Measurements from ENCODE around the gene SHROOM2. TPM values are rescaled to one million over a fixed set of nuclear protein-coding genes. Genes with fewer than 3 reads are reported as not detected.

The SHROOM2 gene
- polyA plus RNA-seq, 1 donor: 7.0 TPM

DNA sequence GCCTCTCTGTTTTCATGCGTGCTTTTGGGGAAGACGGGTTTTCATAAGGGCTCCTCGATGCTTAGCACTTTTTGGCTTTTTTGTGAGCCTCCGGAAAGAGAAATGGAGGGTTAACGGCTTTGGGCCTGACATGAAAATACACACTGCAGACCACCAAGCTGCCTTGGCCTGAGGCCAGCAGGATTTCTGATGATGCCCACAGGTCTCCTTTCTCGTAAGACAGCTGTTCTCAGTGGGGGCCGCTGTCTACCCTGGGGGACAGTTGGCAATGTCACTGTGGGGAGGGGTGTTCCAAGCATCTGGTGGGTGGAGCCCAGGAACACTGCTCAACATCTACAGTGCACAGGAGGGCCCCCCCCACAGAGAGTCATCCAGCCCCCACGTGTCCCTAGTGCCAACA is 151.5 kb downstream of the SHROOM2 start:
- no CpG with 5 or more reads among the region's 8 CpGs for WGBS (ENCODE audit: insufficient coverage, low lambda C conversion rate)
- Histone ChIP-seq H3K36me3 (ENCODE audit: control insufficient read depth, insufficient read depth, low read length) (peaks cover 5% of the 10 kb centered on the region), H3K27ac (ENCODE audit: low read length) (no peak overlapping the region), H3K9me3 (ENCODE audit: control insufficient read depth, low read depth, low read length) (no peaks in the 10 kb centered on the region), H3K27me3 (ENCODE audit: control insufficient read depth, insufficient read depth, low read length) (no peaks in the 10 kb centered on the region), H3K4me3 (ENCODE audit: low read length) (no peak overlapping the region), H3K4me1 (ENCODE audit: control insufficient read depth, insufficient read depth, low read length) (no peaks in the 10 kb centered on the region)
- no peak for DNase-seq

DNA sequence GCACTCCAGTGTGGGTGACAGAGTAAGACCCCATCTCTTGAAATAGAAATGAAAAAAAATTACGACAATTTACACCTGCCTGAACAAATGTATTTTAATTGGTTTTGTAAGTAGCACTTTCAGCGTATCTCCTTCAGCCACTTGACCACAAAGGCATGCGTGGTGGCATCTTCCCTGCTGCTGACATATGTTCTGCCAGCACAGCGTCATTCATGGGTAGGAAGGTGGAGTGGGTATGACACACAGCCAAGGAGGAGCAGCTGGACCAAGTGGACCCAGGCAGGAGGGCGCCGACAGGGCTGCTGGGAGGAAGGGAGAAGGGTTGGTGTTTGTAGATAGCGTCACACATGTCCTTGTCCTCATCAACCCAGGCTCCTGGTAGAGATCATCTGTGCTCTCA is 152.3 kb downstream of the SHROOM2 start:
- Histone ChIP-seq H3K27me3 (ENCODE audit: control insufficient read depth, insufficient read depth, low read length) (no peaks in the 10 kb centered on the region), H3K9me3 (ENCODE audit: control insufficient read depth, low read depth, low read length) (no peaks in the 10 kb centered on the region), H3K36me3 (ENCODE audit: control insufficient read depth, insufficient read depth, low read length) (peaks cover 5% of the 10 kb centered on the region), H3K4me3 (ENCODE audit: low read length) (no peak overlapping the region), H3K27ac (ENCODE audit: low read length) (no peak overlapping the region), H3K4me1 (ENCODE audit: control insufficient read depth, insufficient read depth, low read length) (no peaks in the 10 kb centered on the region)
- DNase-seq: no peak
- no CpG with 5 or more reads among the region's 7 CpGs for WGBS (ENCODE audit: insufficient coverage, low lambda C conversion rate)

DNA sequence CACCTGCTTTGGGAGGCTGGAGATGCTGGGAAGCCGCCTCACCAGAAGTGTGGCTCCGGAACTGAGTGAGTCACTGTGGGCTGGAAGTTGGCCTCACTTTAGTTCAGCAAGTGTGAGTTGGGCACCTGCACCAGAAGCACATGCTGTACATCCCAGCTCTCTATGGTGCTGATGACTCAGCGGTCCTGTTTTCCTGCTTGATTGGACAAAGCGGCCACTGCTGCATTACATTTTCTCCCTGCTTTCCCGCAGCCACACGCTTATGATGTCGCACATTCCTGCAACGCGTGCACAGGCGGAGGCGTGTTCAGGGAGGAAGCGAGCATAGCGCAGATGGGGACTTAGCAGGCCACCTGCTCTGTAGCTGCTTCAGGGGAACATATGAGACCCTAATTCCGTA is 154.2 kb downstream of the SHROOM2 start:
- no peak for DNase-seq
- H3K27ac ChIP-seq (ENCODE audit: low read length): no peak overlapping the region
- no peaks in the 10 kb centered on the region for H3K27me3 ChIP-seq (ENCODE audit: control insufficient read depth, insufficient read depth, low read length)
- WGBS (ENCODE audit: insufficient coverage, low lambda C conversion rate): no CpG with 5 or more reads among the region's 14 CpGs
- H3K4me3 ChIP-seq (ENCODE audit: low read length): no peak overlapping the region
- no peaks in the 10 kb centered on the region for H3K4me1 ChIP-seq (ENCODE audit: control insufficient read depth, insufficient read depth, low read length)
- peaks cover 8% of the 10 kb centered on the region for H3K36me3 ChIP-seq (ENCODE audit: control insufficient read depth, insufficient read depth, low read length)
- H3K9me3 ChIP-seq (ENCODE audit: control insufficient read depth, low read depth, low read length): no peaks in the 10 kb centered on the region

DNA sequence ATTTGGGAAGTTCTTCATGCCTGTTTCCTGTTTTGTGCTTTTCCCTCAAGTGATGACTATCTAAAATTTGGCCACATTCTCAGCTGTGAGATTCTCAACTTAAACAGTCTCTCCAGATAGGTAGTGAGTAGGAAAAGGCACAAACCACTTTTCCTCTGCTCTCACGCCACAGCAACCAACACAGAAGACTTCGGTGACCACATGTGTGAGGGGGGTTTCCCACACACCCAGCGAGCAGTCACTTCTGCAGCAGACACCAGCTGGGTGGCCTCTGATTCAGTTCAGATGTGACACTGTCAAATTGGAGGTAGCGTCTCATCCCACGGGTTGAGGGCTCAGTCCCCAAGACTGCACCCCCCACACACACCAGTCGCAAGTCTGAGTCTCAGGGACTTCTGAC is 155.9 kb downstream of the SHROOM2 start:
- no peak for DNase-seq
- no peak overlapping the region for H3K4me3 ChIP-seq (ENCODE audit: low read length)
- H3K4me1 ChIP-seq (ENCODE audit: control insufficient read depth, insufficient read depth, low read length): no peaks in the 10 kb centered on the region
- no peaks in the 10 kb centered on the region for H3K27me3 ChIP-seq (ENCODE audit: control insufficient read depth, insufficient read depth, low read length)
- no CpG with 5 or more reads among the region's 6 CpGs for WGBS (ENCODE audit: insufficient coverage, low lambda C conversion rate)
- H3K27ac ChIP-seq (ENCODE audit: low read length): no peak overlapping the region
- H3K36me3 ChIP-seq (ENCODE audit: control insufficient read depth, insufficient read depth, low read length): peaks cover 8% of the 10 kb centered on the region
- H3K9me3 ChIP-seq (ENCODE audit: control insufficient read depth, low read depth, low read length): no peaks in the 10 kb centered on the region

DNA sequence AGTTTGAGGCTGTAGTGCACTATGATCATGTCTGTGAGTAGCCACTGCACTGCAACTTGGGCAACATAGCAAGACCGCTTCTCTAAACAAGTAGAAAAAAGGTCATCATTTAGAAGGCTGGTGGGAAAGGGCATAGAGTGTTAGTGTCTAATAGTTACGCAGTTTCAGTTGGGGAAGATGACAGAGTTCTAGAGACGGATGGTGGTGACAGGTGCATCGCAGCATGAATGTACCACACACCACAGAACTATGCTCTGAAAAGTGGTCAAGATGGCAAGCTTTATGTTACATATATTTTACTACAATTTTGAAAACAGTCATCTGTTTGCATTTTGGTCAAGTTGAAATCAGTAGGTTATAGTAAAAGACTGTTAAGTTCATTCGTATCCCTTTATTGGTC is 157.2 kb downstream of the SHROOM2 start:
- Histone ChIP-seq H3K9me3 (ENCODE audit: control insufficient read depth, low read depth, low read length) (no peaks in the 10 kb centered on the region), H3K36me3 (ENCODE audit: control insufficient read depth, insufficient read depth, low read length) (peaks cover 8% of the 10 kb centered on the region), H3K27me3 (ENCODE audit: control insufficient read depth, insufficient read depth, low read length) (no peaks in the 10 kb centered on the region), H3K4me3 (ENCODE audit: low read length) (no peak overlapping the region), H3K27ac (ENCODE audit: low read length) (no peak overlapping the region), H3K4me1 (ENCODE audit: control insufficient read depth, insufficient read depth, low read length) (no peaks in the 10 kb centered on the region)
- no CpG with 5 or more reads among the region's 5 CpGs for WGBS (ENCODE audit: insufficient coverage, low lambda C conversion rate)
- no peak for DNase-seq

DNA sequence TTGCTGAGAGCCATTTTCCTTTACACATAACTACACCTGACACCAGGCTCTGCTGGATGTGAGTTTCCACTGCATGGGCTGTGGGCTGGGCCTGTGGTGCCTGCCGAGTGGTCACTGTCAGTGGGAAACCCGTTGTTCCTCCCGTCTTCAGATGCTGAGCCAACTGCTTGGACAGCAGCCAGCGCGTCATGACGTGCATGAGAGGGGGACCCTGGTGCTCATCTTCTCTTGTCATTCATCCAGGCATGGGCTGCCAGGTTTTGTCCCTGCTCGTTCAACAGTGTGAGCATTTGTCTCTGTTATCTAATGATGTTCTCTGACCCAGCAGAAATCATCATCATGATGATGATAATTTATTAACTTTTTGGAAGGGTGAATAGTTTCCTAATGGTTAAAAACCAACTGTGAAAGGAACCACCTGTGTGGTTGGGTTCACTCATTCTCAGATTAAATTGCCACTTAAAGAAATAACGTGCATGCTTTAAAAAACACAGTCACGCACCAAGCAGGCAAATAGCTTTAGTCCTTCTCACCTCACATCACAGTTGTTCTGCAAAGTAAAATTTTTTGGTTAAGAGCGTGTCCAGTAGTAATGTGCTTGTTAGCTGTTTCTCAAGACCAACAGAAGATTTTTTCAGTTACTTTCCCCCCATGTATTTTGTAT is 161.0 kb downstream of the SHROOM2 start:
- Histone ChIP-seq H3K9me3 (ENCODE audit: control insufficient read depth, low read depth, low read length) (no peaks in the 10 kb centered on the region), H3K36me3 (ENCODE audit: control insufficient read depth, insufficient read depth, low read length) (peaks cover 7% of the 10 kb centered on the region), H3K4me3 (ENCODE audit: low read length) (no peak overlapping the region), H3K27me3 (ENCODE audit: control insufficient read depth, insufficient read depth, low read length) (no peaks in the 10 kb centered on the region), H3K27ac (ENCODE audit: low read length) (no peak overlapping the region), H3K4me1 (ENCODE audit: control insufficient read depth, insufficient read depth, low read length) (no peaks in the 10 kb centered on the region)
- no CpG with 5 or more reads among the region's 10 CpGs for WGBS (ENCODE audit: insufficient coverage, low lambda C conversion rate)
- no peak for DNase-seq

DNA sequence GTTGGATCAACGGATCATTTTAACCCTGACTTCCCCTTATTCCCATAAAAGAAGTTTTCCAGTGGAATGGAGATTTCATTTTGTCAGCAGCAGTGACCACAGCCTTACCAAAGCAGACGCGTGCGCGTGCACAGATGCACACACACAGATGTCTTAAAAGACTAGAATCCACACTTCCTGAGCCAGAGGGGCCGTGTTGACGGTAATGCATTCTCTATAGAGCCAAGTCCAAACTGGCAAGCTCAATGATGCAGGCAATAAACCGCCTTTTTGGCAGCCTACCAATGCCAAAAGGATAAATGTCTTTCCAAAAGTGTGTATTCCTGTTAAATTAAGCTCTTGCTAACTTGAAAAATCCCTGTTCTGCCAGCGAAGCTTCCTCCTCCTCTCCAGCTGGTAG is 162.2 kb downstream of the SHROOM2 start:
- no peaks in the 10 kb centered on the region for H3K4me1 ChIP-seq (ENCODE audit: control insufficient read depth, insufficient read depth, low read length)
- H3K27me3 ChIP-seq (ENCODE audit: control insufficient read depth, insufficient read depth, low read length): no peaks in the 10 kb centered on the region
- no peak overlapping the region for H3K4me3 ChIP-seq (ENCODE audit: low read length)
- H3K27ac ChIP-seq (ENCODE audit: low read length): no peak overlapping the region
- peaks cover 5% of the 10 kb centered on the region for H3K36me3 ChIP-seq (ENCODE audit: control insufficient read depth, insufficient read depth, low read length)
- DNase-seq: no peak
- no CpG with 5 or more reads among the region's 9 CpGs for WGBS (ENCODE audit: insufficient coverage, low lambda C conversion rate)
- no peaks in the 10 kb centered on the region for H3K9me3 ChIP-seq (ENCODE audit: control insufficient read depth, low read depth, low read length)

DNA sequence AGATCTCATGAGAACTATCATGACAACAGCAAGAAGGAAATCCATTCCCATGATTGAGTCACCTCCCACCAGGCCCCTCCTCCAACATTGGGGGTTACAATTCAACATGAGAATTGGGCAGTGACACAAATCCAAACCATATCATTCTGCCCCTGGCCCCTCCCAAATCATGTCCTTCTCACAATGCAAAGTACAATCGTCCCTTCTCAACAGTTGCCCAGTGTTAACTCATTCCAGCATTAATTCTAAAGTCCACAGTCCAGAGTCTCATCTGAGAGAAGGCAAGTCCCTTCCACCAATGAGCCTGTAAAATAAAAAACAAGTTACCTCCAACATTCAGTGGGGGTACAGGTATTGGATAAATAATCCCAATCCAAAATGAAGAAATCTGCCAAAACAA is 166.1 kb downstream of the SHROOM2 start:
- no CpG with 5 or more reads among the region's 1 CpG for WGBS (ENCODE audit: insufficient coverage, low lambda C conversion rate)
- Histone ChIP-seq H3K4me1 (ENCODE audit: control insufficient read depth, insufficient read depth, low read length) (no peaks in the 10 kb centered on the region), H3K27ac (ENCODE audit: low read length) (no peak overlapping the region), H3K27me3 (ENCODE audit: control insufficient read depth, insufficient read depth, low read length) (no peaks in the 10 kb centered on the region), H3K4me3 (ENCODE audit: low read length) (no peak overlapping the region), H3K9me3 (ENCODE audit: control insufficient read depth, low read depth, low read length) (no peaks in the 10 kb centered on the region), H3K36me3 (ENCODE audit: control insufficient read depth, insufficient read depth, low read length) (peaks cover 2% of the 10 kb centered on the region)
- DNase-seq: peak; percentile 11 to 68

DNA sequence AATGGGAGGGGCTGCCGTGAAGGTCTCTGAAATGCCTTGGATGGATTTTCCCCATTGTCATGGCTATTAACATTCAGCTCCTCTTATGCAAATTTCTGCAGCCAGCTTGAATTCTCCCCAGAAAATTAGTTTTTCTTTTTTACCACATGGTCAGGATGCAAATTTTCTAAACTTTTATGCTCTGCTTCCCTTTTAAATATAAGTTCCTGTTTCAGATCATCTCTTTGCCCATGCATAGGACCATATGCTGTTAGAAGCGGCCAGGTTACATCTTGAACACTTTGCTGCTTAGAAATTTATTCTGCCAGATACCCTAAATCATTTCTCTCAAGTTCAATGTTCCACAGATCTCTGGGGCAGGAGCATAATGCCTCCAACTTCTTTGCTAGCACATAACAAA is 167.2 kb downstream of the SHROOM2 start:
- WGBS (ENCODE audit: insufficient coverage, low lambda C conversion rate): no CpG with 5 or more reads among the region's 2 CpGs
- no peaks in the 10 kb centered on the region for H3K27me3 ChIP-seq (ENCODE audit: control insufficient read depth, insufficient read depth, low read length)
- H3K27ac ChIP-seq (ENCODE audit: low read length): no peak overlapping the region
- no peak overlapping the region for H3K4me3 ChIP-seq (ENCODE audit: low read length)
- no peak for DNase-seq
- H3K36me3 ChIP-seq (ENCODE audit: control insufficient read depth, insufficient read depth, low read length): peaks cover 2% of the 10 kb centered on the region
- H3K4me1 ChIP-seq (ENCODE audit: control insufficient read depth, insufficient read depth, low read length): no peaks in the 10 kb centered on the region
- H3K9me3 ChIP-seq (ENCODE audit: control insufficient read depth, low read depth, low read length): no peaks in the 10 kb centered on the region

DNA sequence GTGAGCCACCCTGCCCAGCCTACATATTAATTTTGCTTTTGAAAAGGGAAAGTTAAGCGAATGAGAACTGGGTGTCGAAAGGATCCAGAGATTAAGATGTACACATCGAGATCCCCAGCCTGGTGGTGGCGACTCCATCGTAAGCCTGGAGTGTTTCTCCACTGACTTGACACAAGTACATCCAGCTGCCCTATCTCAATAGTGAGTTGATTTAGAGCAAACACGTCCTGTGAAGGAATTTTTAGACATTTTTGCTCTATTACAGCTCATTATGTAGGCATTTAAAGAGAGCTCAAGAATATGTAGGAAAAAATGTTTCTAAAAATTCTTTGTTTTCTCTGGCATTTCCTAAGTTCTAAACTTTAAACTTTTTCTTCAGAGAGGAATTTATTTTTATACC is 169.3 kb downstream of the SHROOM2 start:
- H3K27ac ChIP-seq (ENCODE audit: low read length): no peak overlapping the region
- no CpG with 5 or more reads among the region's 6 CpGs for WGBS (ENCODE audit: insufficient coverage, low lambda C conversion rate)

DNA sequence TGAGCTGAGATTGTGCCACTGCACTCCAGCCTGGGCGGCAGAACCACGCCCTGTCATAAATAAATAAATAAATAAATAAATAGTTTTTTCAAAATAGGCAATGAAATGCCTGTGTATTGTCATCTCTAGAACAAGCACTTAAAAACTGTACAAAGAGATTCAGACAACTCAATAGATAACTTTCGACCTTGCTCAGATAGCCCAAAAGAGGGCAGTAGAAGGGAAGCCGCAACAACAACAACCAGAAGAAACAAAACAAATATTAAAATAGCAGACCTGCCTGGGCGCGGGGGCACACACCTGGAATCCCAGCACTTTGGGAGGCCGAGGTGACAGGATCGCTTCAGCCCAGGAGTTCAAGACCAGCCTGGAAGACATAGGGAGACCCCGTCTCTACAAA is 171.5 kb downstream of the SHROOM2 start:
- WGBS (ENCODE audit: insufficient coverage, low lambda C conversion rate): no CpG with 5 or more reads among the region's 9 CpGs
- H3K27ac ChIP-seq (ENCODE audit: low read length): no peak overlapping the region
- no peaks in the 10 kb centered on the region for H3K36me3 ChIP-seq (ENCODE audit: control insufficient read depth, insufficient read depth, low read length)
- no peak for DNase-seq
- H3K4me1 ChIP-seq (ENCODE audit: control insufficient read depth, insufficient read depth, low read length): no peaks in the 10 kb centered on the region
- no peaks in the 10 kb centered on the region for H3K27me3 ChIP-seq (ENCODE audit: control insufficient read depth, insufficient read depth, low read length)
- H3K4me3 ChIP-seq (ENCODE audit: low read length): no peak overlapping the region
- no peaks in the 10 kb centered on the region for H3K9me3 ChIP-seq (ENCODE audit: control insufficient read depth, low read depth, low read length)

More for the DNA sequence above, 169.3 kb downstream of the SHROOM2 start:
- DNase-seq: no peak
- Histone ChIP-seq H3K4me1 (ENCODE audit: control insufficient read depth, insufficient read depth, low read length) (no peaks in the 10 kb centered on the region), H3K36me3 (ENCODE audit: control insufficient read depth, insufficient read depth, low read length) (no peaks in the 10 kb centered on the region), H3K27me3 (ENCODE audit: control insufficient read depth, insufficient read depth, low read length) (no peaks in the 10 kb centered on the region), H3K4me3 (ENCODE audit: low read length) (no peak overlapping the region), H3K9me3 (ENCODE audit: control insufficient read depth, low read depth, low read length) (no peaks in the 10 kb centered on the region)
